Measurements from ENCODE around the gene PHF19. TPM values are rescaled to one million over a fixed set of nuclear protein-coding genes. Genes with fewer than 3 reads are reported as not detected.

The PHF19 gene
- total RNA-seq, 6 experiments from 2014 or later: 2.2 to 8.0 (median 5.2) TPM

- Histone ChIP-seq H3K4me1 (no peaks in the 10 kb centered on the region), H3K36me3 (no peaks in the 10 kb centered on the region), H3K27ac (no peak overlapping the region), H3K27me3 (no peaks in the 10 kb centered on the region), H3K4me3 (no peak overlapping the region), H3K9me3 (no peaks in the 10 kb centered on the region)
- WGBS (ENCODE audit: insufficient coverage, low coverage, low lambda C conversion rate, missing lambda C conversion rate): 63% methylated on average over 4 of the region's 5 CpGs
- ATAC-seq (no peak), DNase-seq (no peak)
- intact Hi-C loops (cut with DNase I): no loop called here
- TF ChIP-seq CTCF (IDR thresholded peaks at IDR 0.05): no peak
- no peak for TF ChIP-seq POLR2A (IDR thresholded peaks at IDR 0.05)
Measured at GRCh38 chr9:120885958-120886357, 9.0 kb upstream of the PHF19 start.

DNA sequence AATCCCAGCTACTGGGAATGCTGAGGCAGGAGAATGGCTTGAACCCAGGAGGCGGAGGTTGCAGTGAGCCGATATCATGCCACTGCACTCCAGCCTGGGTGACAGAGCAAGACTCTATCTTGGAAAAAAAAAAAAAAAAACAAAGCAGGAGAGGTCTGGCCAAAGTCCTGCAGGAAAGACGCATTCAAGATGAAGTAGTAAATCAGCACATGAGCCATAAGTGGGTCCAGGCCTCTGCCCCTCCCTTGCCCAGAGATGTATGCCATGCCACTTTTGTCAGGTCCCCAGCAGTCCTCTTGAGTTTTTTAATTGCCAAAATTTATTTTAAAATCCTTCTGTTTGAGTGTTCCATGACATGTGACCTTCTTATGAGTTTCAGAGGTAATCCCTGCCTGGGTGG lies 8.5 kb upstream of the PHF19 start:
- no peak for DNase-seq
- Histone ChIP-seq H3K4me1 (no peaks in the 10 kb centered on the region), H3K9me3 (no peaks in the 10 kb centered on the region), H3K27me3 (no peaks in the 10 kb centered on the region), H3K36me3 (no peaks in the 10 kb centered on the region), H3K4me3 (no peak overlapping the region), H3K27ac (no peak overlapping the region)
- 0% methylated on average over 1 of the region's 3 CpGs for whole genome bisulfite sequencing (ENCODE audit: insufficient coverage, low coverage, low lambda C conversion rate, missing lambda C conversion rate)
- ATAC-seq: no peak
- no peak for TF ChIP-seq CTCF (IDR thresholded peaks at IDR 0.05)
- TF ChIP-seq POLR2A (IDR thresholded peaks at IDR 0.05): no peak
- intact Hi-C loops (cut with DNase I): no loop called here

GRCh38 chr9:120883608-120883996 lies 6.6 kb upstream of the PHF19 start:
- no peak for ATAC-seq
- H3K9me3 ChIP-seq: no peaks in the 10 kb centered on the region
- no peak overlapping the region for H3K27ac ChIP-seq
- no peaks in the 10 kb centered on the region for H3K36me3 ChIP-seq
- no peaks in the 10 kb centered on the region for H3K27me3 ChIP-seq
- H3K4me3 ChIP-seq: no peak overlapping the region
- 54% methylated on average over 3 of the region's 3 CpGs for WGBS (ENCODE audit: insufficient coverage, low coverage, low lambda C conversion rate, missing lambda C conversion rate)
- intact Hi-C loops (cut with DNase I): no loop called here
- H3K4me1 ChIP-seq: no peaks in the 10 kb centered on the region
- TF ChIP-seq POLR2A (IDR thresholded peaks at IDR 0.05) (no peak), CTCF (IDR thresholded peaks at IDR 0.05) (no peak)
- DNase-seq: no peak

DNA sequence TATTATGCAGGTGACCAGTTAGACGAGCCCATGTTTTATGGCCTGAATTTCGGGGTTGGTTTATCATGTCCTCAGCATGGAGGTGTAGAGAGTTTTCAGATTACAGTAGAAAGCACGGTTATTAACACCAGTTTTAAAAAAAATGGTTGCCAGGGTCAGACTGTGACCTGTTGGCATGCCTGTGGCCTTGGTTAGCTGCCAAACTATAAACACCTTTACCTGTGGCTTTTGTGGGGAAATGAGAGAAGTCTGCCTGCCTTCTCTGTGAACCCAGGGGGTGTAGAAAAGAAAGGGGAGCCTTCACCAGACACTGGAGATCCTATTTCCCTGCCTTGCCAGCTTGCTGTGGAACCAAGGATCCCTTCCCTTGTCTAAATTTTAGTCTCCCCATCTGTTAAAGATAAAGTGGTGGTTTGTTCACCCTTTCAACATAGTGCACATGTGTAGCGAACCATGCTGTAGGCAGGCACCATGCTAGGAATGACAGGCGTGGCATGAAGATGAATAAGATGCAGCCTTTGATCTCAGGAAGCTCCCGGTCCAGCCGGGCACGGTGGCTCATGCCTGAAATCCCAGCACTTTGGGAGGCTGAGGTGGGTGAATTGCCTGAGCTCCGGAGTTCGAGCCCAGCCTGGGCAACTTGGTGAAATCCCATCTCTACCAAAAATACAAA lies 6.1 kb upstream of the PHF19 start:
- H3K9me3 ChIP-seq: no peaks in the 10 kb centered on the region
- H3K4me1 ChIP-seq: no peaks in the 10 kb centered on the region
- ATAC-seq (no peak), DNase-seq (no peak)
- no peaks in the 10 kb centered on the region for H3K36me3 ChIP-seq
- H3K4me3 ChIP-seq: no peak overlapping the region
- H3K27ac ChIP-seq: no peak overlapping the region
- intact Hi-C loops (cut with DNase I): no loop called here
- TF ChIP-seq CTCF (IDR thresholded peaks at IDR 0.05): no peak
- TF ChIP-seq POLR2A (IDR thresholded peaks at IDR 0.05): no peak
- 59% methylated on average over 7 of the region's 10 CpGs for WGBS (ENCODE audit: insufficient coverage, low coverage, low lambda C conversion rate, missing lambda C conversion rate)
- H3K27me3 ChIP-seq: no peaks in the 10 kb centered on the region

All from right lobe of liver (tissue), 6 donors.